ENCODE measurements around the gene LGALS3BP.

LGALS3BP gene

GRCh38 chr17:78999947-79000395 is 20.2 kb upstream of the LGALS3BP start:
- in situ Hi-C loops (cut with MboI; ENCODE audit: low sequenced_read_pairs), result no loop called here

GRCh38 chr17:78999056-78999768 is 19.5 kb upstream of the LGALS3BP start:
- in situ Hi-C loops (cut with MboI; ENCODE audit: low sequenced_read_pairs), result no loop called here

- in situ Hi-C loops (cut with MboI; ENCODE audit: low sequenced_read_pairs), result no loop called here
Observed at GRCh38 chr17:78998311-78999055, 18.8 kb upstream of the LGALS3BP start.

GRCh38 chr17:78997881-78998280 is 18.2 kb upstream of the LGALS3BP start:
- in situ Hi-C loops (cut with MboI; ENCODE audit: low sequenced_read_pairs), result no loop called here

- in situ Hi-C loops (cut with MboI; ENCODE audit: low sequenced_read_pairs), result no loop called here
Observed at GRCh38 chr17:78997231-78997741, 17.6 kb upstream of the LGALS3BP start.

- in situ Hi-C loops (cut with MboI; ENCODE audit: low sequenced_read_pairs), result no loop called here
Observed at GRCh38 chr17:78996781-78997201, 17.1 kb upstream of the LGALS3BP start.

- in situ Hi-C loops (cut with MboI; ENCODE audit: low sequenced_read_pairs), result no loop called here
Observed at GRCh38 chr17:78995761-78996451, 16.2 kb upstream of the LGALS3BP start.

GRCh38 chr17:78995022-78995760 is 15.5 kb upstream of the LGALS3BP start:
- in situ Hi-C loops (cut with MboI; ENCODE audit: low sequenced_read_pairs), result no loop called here

GRCh38 chr17:78993981-78994671 is 14.4 kb upstream of the LGALS3BP start:
- in situ Hi-C loops (cut with MboI; ENCODE audit: low sequenced_read_pairs), result no loop called here

- in situ Hi-C loops (cut with MboI; ENCODE audit: low sequenced_read_pairs), result no loop called here
Observed at GRCh38 chr17:78993241-78993956, 13.7 kb upstream of the LGALS3BP start.

- in situ Hi-C loops (cut with MboI; ENCODE audit: low sequenced_read_pairs), result no loop called here
Observed at GRCh38 chr17:78992542-78993212, 13.0 kb upstream of the LGALS3BP start.

- in situ Hi-C loops (cut with MboI; ENCODE audit: low sequenced_read_pairs), result no loop called here
Observed at GRCh38 chr17:78991906-78992532, 12.3 kb upstream of the LGALS3BP start.

GRCh38 chr17:78991017-78991738 is 11.5 kb upstream of the LGALS3BP start:
- in situ Hi-C loops (cut with MboI; ENCODE audit: low sequenced_read_pairs), result no loop called here

- in situ Hi-C loops (cut with MboI; ENCODE audit: low sequenced_read_pairs), result no loop called here
Observed at GRCh38 chr17:78990349-78991016, 10.8 kb upstream of the LGALS3BP start.

GRCh38 chr17:78988152-78988551 is 8.4 kb upstream of the LGALS3BP start:
- in situ Hi-C loops (cut with MboI; ENCODE audit: low sequenced_read_pairs), result no loop called here

- in situ Hi-C loops (cut with MboI; ENCODE audit: low sequenced_read_pairs), result no loop called here
Observed at GRCh38 chr17:78986649-78987328, 7.1 kb upstream of the LGALS3BP start.
